ENCODE measurements around the gene E2F2.

GRCh38 chr1:23568608-23569383 lies 37.8 kb upstream of the E2F2 start:
- TF ChIP-seq, protein P1, sequence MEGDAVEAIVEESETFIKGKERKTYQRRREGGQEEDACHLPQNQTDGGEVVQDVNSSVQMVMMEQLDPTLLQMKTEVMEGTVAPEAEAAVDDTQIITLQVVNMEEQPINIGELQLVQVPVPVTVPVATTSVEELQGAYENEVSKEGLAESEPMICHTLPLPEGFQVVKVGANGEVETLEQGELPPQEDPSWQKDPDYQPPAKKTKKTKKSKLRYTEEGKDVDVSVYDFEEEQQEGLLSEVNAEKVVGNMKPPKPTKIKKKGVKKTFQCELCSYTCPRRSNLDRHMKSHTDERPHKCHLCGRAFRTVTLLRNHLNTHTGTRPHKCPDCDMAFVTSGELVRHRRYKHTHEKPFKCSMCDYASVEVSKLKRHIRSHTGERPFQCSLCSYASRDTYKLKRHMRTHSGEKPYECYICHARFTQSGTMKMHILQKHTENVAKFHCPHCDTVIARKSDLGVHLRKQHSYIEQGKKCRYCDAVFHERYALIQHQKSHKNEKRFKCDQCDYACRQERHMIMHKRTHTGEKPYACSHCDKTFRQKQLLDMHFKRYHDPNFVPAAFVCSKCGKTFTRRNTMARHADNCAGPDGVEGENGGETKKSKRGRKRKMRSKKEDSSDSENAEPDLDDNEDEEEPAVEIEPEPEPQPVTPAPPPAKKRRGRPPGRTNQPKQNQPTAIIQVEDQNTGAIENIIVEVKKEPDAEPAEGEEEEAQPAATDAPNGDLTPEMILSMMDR (conservative IDR thresholded peaks at IDR 0.05), result no peak
- TF ChIP-seq ZFX (IDR thresholded peaks at IDR 0.05), result no peak
